GM12864 (cell line): Measurements from ENCODE around the gene CTSW.

Experiments used
- DNase-seq: peaks from one replicate; pipeline ENCODE4 v3.0.0-alpha.2; 2011; ENCODE audit warnings: low read depth
- H3K4me3 ChIP-seq: 2 replicates; pipeline ENCODE4 v1.5.1; 2011; ENCODE audit warnings: mild to moderate bottlenecking, low read depth, low read length, control low read depth
- TF ChIP-seq, protein P1 (sequence below): IDR thresholded peaks from 2 replicates; pipeline ENCODE4 v1.5.1; 2011; ENCODE audit warnings: low read depth, mild to moderate bottlenecking, moderate library complexity, low read length, control low read depth, inconsistent platforms; ENCODE audit errors: missing control alignments

CTSW gene

GRCh38 chr11:65880844-65881421 is 1.3 kb downstream of the CTSW start:
- TF ChIP-seq, protein P1, sequence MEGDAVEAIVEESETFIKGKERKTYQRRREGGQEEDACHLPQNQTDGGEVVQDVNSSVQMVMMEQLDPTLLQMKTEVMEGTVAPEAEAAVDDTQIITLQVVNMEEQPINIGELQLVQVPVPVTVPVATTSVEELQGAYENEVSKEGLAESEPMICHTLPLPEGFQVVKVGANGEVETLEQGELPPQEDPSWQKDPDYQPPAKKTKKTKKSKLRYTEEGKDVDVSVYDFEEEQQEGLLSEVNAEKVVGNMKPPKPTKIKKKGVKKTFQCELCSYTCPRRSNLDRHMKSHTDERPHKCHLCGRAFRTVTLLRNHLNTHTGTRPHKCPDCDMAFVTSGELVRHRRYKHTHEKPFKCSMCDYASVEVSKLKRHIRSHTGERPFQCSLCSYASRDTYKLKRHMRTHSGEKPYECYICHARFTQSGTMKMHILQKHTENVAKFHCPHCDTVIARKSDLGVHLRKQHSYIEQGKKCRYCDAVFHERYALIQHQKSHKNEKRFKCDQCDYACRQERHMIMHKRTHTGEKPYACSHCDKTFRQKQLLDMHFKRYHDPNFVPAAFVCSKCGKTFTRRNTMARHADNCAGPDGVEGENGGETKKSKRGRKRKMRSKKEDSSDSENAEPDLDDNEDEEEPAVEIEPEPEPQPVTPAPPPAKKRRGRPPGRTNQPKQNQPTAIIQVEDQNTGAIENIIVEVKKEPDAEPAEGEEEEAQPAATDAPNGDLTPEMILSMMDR = no peak

GRCh38 chr11:65882120-65883057 is 2.8 kb downstream of the CTSW start:
- no peak overlapping the region for H3K4me3 ChIP-seq
- TF ChIP-seq, protein P1 = no peak
- DNase-seq = no peak

More at GRCh38 chr11:65880844-65881421, 1.3 kb downstream of the CTSW start:
- no peak for DNase-seq
- H3K4me3 ChIP-seq = no peak overlapping the region

- no peak for DNase-seq
- TF ChIP-seq, protein P1 = no peak
- H3K4me3 ChIP-seq = no peak overlapping the region
These were observed 3.6 kb downstream of the CTSW start for GRCh38 chr11:65883058-65883761.

- TF ChIP-seq, protein P1 = no peak
- no peak for DNase-seq
- H3K4me3 ChIP-seq = no peak overlapping the region
These were observed 4.4 kb downstream of the CTSW start for GRCh38 chr11:65883786-65884715.

DNA sequence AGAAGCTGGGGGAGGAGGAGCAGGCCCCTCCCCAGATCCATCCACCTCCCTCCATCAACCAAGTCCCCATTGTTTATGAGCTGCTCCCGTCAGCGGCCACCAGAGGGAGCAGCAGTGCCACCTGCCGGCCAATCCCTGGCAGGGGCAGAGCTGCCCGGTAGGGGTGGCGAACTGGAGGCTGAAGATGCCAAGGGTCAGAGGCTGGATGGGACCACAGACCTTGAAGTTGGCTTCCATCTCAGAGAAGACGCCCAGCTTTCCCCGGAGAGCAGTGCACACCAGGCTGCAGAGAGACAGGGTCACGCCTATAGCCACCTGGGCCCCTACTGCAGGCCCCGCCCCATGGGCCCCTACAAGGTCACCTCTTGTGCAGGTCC is 5.1 kb downstream of the CTSW start:
- H3K4me3 ChIP-seq = no peak overlapping the region
- TF ChIP-seq, protein P1 = peak; percentile 100
- DNase-seq = no peak

GRCh38 chr11:65885231-65885630 is 5.6 kb downstream of the CTSW start:
- TF ChIP-seq, protein P1 = no peak
- H3K4me3 ChIP-seq = no peak overlapping the region

More at GRCh38 chr11:65885231-65885630, 5.6 kb downstream of the CTSW start:
- no peak for DNase-seq
